Astrocyte of the cerebellum (primary cell): ENCODE measurements around the gene SCO2.

ENCODE experiments used
- DNase-seq: peaks from one replicate; pipeline ENCODE4 v3.0.0-alpha.2; 2011; ENCODE audit warnings: low read depth
- H3K4me3 ChIP-seq: 2 replicates; pipeline ENCODE4 v1.5.1; 2011; ENCODE audit warnings: mild to moderate bottlenecking, low read depth, low read length, moderate library complexity
- in situ Hi-C: cut with HindIII; loops from 2 replicates; pipeline ENCODE4 v1.10.0; 2017; ENCODE audit warnings: low sequenced_read_pairs
- TF ChIP-seq, protein P1 (sequence below): IDR thresholded peaks from 2 replicates; pipeline ENCODE4 v1.5.1; 2012; ENCODE audit warnings: low read length, low read depth, moderate library complexity, mild to moderate bottlenecking; ENCODE audit errors: missing control alignments

SCO2 gene

DNA sequence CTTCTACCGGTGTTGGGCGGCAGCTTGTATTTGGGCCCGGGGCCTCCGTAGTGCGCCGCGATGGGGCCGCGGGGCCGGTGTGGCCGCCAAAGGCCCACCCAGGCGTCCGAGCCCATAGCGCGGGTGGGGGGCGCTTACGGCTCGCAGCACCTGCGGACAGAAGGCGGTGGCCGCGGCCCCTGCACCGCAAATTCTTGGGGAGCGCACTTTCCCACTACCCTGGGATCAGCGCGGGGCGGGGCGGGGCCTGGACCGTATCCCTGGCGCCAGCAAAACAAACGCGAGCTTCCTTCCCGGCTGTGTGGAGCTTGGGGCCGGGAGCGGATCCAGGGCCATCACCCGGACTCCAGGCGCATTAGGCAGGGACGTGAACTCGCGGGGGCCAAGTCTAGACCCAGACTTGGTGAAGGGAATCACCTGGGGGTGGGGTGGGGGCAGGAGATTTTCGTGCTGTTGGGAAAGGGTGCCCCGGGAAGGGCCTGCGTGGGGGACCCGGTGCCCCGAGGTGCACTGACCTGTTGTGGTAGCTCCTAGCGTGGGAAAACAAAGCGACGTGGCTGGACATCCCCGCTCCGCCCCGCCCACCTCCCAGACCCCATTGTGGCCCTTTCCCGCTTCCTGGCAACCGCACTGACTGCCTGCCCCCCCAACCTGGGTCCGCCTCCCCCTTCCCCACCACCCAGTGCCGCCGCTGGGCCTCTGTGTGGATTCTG lies 6.7 kb upstream of the SCO2 start:
- TF ChIP-seq, protein P1, sequence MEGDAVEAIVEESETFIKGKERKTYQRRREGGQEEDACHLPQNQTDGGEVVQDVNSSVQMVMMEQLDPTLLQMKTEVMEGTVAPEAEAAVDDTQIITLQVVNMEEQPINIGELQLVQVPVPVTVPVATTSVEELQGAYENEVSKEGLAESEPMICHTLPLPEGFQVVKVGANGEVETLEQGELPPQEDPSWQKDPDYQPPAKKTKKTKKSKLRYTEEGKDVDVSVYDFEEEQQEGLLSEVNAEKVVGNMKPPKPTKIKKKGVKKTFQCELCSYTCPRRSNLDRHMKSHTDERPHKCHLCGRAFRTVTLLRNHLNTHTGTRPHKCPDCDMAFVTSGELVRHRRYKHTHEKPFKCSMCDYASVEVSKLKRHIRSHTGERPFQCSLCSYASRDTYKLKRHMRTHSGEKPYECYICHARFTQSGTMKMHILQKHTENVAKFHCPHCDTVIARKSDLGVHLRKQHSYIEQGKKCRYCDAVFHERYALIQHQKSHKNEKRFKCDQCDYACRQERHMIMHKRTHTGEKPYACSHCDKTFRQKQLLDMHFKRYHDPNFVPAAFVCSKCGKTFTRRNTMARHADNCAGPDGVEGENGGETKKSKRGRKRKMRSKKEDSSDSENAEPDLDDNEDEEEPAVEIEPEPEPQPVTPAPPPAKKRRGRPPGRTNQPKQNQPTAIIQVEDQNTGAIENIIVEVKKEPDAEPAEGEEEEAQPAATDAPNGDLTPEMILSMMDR, result no peak
- peak overlapping the region; percentile 31 for H3K4me3 ChIP-seq
- DNase-seq, result no peak
- in situ Hi-C loops, result no loop called here

DNA sequence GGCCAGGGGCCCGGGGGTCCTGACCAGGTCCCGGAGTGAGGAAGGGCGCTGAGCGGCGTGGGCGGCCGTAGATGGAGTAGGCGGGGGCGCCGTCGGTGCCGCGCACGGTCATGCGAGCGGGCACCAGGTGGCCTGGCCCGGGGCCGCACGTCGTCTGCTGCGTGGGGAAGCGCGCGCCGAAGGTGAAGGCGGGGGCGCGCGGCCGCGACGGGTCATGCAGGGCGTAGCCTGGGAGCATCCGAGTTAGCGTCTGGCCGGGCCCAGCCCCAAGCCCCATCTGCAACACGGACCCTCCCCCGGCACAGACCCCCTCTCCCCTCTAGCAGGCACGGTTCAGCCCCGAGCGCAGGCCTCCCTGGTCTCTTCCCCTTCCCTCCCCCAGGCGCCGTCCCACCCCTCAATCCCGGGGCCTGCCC lies 6.2 kb upstream of the SCO2 start:
- in situ Hi-C loops, result no loop called here
- TF ChIP-seq, protein P1, result no peak
- peak overlapping the region; percentile 31 for H3K4me3 ChIP-seq
- DNase-seq, result no peak

DNA sequence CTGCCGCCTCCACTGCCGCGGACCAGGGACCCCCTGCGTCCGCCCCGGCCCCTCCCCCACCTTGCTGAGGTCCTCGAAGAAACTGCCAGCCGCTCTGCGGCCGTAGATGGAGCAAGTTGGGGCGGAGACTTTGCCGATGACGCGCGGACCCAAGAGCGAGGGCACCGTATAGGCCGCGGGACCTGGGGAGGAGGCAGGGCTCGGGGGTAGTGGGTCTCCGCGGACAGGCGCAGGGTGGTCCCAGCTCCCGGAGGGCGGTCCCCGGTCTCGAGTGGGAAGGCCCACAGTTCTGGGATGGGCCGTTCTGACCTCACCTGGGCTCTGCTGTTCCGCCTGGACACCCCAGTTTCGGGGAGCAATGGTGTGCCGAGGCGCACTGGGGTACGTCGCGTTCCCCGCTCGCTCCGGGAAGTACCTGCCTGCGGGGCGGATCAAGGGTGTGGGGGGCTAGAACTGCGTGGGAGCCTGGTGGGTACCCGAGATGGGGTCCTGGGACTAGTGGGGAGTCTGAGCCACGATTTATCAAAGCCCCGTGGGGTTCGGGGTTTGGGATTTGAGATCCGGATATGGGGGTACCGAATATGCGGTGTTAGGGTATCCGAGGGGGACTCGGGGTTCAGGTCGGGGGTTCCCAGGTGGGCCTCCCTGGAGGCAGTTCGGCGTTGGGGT lies 5.6 kb upstream of the SCO2 start:
- in situ Hi-C loops, result no loop called here
- TF ChIP-seq, protein P1, result no peak

DNA sequence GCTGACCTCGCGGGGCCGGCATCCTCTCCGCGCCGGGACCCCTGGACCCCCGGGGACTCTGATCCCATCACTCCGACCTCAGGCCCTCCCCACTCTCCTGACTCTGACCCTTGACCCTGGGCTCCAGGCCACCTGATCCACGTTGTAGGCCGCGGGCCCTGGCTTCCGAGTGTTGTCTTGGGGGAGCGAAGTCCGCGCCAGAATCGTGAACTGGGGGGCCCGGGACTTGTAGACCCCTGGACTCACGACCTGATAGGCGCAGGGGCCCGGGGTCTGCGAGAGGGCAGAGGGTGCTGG lies 5.1 kb upstream of the SCO2 start:
- TF ChIP-seq, protein P1, result no peak
- no peak for DNase-seq
- in situ Hi-C loops, result no loop called here
- H3K4me3 ChIP-seq, result peak overlapping the region; percentile 20

More for the DNA sequence above, 5.6 kb upstream of the SCO2 start:
- peak overlapping the region; percentile 31 for H3K4me3 ChIP-seq
- no peak for DNase-seq

DNA sequence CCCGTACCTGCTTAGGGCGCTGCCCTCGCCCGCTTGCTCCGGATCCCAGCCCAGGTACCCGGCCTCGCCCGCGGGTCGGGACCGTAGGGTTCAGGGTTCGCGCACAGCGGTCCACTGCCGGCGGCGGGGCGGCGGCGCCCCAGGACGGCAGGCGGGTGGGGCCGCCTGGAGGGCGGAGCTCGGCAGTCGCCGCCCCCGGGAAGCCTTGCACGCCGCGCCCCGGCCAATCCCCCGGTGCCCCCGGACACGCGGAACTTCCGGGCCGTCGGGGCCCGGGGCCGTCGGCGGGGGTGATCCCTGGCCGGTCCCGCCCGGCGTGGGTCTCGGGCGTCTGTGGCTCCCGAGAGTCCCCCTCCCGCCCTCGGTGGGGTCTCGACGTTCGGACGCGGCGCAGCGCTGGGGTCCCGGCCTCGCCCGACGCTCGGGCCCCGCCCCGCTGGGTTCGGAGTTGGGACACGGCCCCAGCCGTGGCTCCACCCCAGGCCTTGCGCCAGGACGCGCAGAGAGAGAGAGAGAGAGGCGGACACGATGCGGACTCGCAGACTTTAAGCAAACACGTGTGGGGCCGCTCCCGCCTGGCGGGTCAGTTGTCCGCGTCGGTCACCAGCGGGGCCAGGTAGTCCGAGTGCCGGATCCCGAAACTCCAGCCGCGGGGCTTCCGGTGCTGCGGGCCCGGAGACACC lies 4.6 kb upstream of the SCO2 start, which contains the start of gene TYMP:
Gene TYMP (minus strand): TSS at position 116 of the 683 bp plus-strand sequence. CDS start 303 bp downstream, outside the sequence.
- DNase-seq, result no peak
- TF ChIP-seq, protein P1, result no peak
- H3K4me3 ChIP-seq, result peak within 1 kb of the TSS; percentile 20
- in situ Hi-C loops, result no loop called here

DNA sequence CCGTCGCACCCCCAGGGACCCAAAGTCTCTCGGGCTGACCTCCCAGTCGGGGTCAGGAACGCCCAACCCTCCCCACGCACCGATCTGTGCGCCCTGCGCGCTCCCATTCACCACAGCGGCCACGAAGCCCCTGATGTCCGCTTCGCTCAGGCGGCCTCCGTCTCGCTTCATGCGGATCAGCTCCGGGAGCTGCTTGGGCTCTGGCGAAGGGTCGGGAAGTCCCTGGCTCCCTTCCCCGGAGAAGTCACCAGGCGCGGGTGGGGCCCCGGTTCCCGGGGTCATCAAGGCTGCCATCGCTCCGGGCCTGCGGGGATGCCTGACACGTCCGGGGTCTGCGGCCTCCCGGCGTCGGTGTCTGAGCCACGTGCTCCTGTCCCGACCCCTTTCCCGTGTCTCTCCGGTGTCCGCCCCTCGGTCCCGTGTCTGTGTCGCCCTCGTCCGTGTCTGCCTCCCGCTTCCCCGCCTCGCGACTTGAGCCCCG lies 4.1 kb upstream of the SCO2 start:
- in situ Hi-C loops, result no loop called here
- DNase-seq, result no peak
- H3K4me3 ChIP-seq, result no peak overlapping the region
- TF ChIP-seq, protein P1, result no peak
